GM18505 (cell line): ENCODE measurements around the gene DFFB.

Experiments used
- ATAC-seq: cut with Tn5 transposase; IDR thresholded peaks from one replicate; pipeline ENCODE4 v1.9.1; 2021; ENCODE audit not compliant: unreplicated experiment
- POLR2A ChIP-seq: IDR thresholded peaks from 4 replicates; pipeline ENCODE4 v1.6.1; 2011; ENCODE audit warnings: borderline replicate concordance; ENCODE audit not compliant: insufficient read depth, insufficient read length; ENCODE audit errors: extremely low read depth

Gene DFFB

GRCh38 chr1:3918966-3919611, 61.8 kb downstream of the DFFB start:
- TF ChIP-seq POLR2A: no peak
- no peak for ATAC-seq

- no peak for TF ChIP-seq POLR2A
- no peak for ATAC-seq
These were observed 62.4 kb downstream of the DFFB start for GRCh38 chr1:3919706-3920105.

GRCh38 chr1:3921765-3922164, 64.5 kb downstream of the DFFB start:
- no peak for ATAC-seq
- no peak for TF ChIP-seq POLR2A

GRCh38 chr1:3922201-3922725, 65.0 kb downstream of the DFFB start:
- ATAC-seq: no peak
- no peak for TF ChIP-seq POLR2A

GRCh38 chr1:3922851-3923250, 65.6 kb downstream of the DFFB start:
- ATAC-seq: no peak

GRCh38 chr1:3923378-3924185, 66.3 kb downstream of the DFFB start:
- no peak for TF ChIP-seq POLR2A
- ATAC-seq: no peak

More at GRCh38 chr1:3922851-3923250, 65.6 kb downstream of the DFFB start:
- TF ChIP-seq POLR2A: no peak

GRCh38 chr1:3924186-3924824, 67.0 kb downstream of the DFFB start:
- no peak for ATAC-seq
- TF ChIP-seq POLR2A: no peak

- ATAC-seq: no peak
These were observed 67.5 kb downstream of the DFFB start for GRCh38 chr1:3924825-3925220.

GRCh38 chr1:3925256-3925655, 68.0 kb downstream of the DFFB start:
- TF ChIP-seq POLR2A: no peak
- ATAC-seq: no peak

More at GRCh38 chr1:3924825-3925220, 67.5 kb downstream of the DFFB start:
- TF ChIP-seq POLR2A: no peak

GRCh38 chr1:3925762-3926161, 68.5 kb downstream of the DFFB start:
- TF ChIP-seq POLR2A: no peak
- ATAC-seq: no peak

- no peak for ATAC-seq
- no peak for TF ChIP-seq POLR2A
These were observed 69.7 kb downstream of the DFFB start for GRCh38 chr1:3926956-3927355.

GRCh38 chr1:3928586-3928985, 71.3 kb downstream of the DFFB start:
- ATAC-seq: no peak
- no peak for TF ChIP-seq POLR2A

- TF ChIP-seq POLR2A: no peak
These were observed 71.8 kb downstream of the DFFB start for GRCh38 chr1:3929126-3929525.

More at GRCh38 chr1:3929126-3929525, 71.8 kb downstream of the DFFB start:
- no peak for ATAC-seq
